Head of caudate nucleus (tissue), 42 donors: ENCODE results near the gene TLR8.
"Not testable (repeated sequence)": the region's sequence is repeated elsewhere in the genome, so short reads cannot be mapped to it uniquely, and the experiment has no call there.

Source experiments
- DNase-seq, 42 donors: peaks; one replicate each; pipeline versions ENCODE4 v3.0.0 to v3.0.0-alpha.2; 2020 to 2021; ENCODE audit warnings: mixed read lengths in 7 of 42
- intact Hi-C: fragments of 100-400 bp; cut with DNase I; formaldehyde crosslinking; loops from one replicate; pipeline ENCODE4 v1.15.0; 2022

Gene TLR8

DNA sequence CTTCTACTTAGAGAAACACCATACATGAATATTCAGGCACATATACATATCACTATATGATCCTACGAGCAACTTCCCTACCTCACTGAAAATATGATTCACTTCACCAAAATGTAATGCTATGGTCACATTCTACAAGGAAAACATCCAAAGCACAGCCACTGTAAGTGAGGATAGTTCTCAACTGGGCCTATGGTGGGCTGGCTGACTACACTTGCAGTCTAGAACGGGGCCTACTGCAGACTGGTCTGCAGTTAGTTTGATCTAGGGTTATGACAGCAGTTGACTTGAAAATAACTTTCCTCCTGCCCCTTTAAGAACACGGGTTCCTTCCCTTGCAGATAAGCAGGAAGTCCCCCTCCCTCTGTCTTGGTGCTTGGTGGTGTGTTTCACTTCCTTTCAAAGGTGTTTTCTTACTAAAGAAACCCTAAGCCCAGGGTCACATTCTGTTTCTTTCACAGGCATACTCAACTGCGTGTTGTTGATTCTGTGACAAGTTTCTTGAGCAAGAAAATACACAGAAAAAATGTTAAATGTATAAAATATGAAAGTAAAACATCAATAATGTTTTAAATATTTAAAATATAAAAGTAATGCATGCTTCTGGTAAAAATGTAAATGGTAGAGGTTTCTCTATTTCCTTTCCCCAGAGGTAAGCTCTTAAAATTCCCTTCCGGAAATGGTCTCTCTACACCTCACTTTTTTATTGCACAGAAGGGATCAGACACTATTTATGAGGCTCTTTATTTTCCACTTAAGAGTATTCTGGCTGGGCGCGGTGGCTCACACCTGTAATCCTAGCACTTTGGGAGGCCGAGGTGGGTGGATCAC is 50.5 kb downstream of the TLR8 start:
- DNase-seq = peak in 1 of 42 donors; percentile 23
- intact Hi-C loops = no loop called here

DNA sequence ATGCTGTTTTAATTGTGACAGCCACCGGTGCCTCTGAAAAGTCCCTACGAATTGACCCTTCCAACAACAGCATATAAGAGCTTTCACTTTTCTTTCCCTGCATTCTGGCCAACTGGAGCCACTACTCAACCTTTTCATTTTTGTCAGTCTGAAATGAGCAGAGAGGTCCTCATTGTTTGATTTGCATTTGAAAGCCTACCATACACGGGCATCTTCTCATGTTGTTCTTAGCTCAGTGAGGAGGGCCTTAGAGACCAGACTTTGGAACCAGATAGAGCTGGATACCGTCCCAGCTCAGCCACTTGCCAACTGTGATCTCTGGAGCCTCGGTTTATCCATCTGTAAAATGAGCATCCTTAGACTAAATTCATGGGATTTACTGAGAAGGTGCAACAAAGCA is 51.6 kb downstream of the TLR8 start:
- no peak for DNase-seq
- intact Hi-C loops = no loop called here

DNA sequence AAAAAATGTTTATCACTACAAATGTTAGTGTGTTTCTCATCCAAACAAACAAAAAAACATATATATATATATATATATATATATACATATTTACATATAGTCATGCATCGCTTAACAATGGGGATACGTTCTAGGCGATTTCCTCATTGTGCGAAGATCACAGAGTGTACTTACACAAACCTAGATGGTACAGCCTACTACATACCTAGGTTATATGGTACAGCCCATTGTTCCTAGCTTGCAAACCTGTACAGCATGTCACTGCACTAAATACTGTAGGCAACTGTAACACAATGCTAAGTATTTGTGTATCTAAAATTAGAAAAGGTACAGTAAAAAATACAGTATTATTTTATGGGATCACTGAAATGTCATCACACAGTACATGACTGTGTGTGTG is 52.0 kb downstream of the TLR8 start:
- no peak for DNase-seq
- intact Hi-C loops = no loop called here

GRCh38 chrX:12961196-12961718 is 54.8 kb downstream of the TLR8 start:
- no peak for DNase-seq
- intact Hi-C loops = no loop called here

DNA sequence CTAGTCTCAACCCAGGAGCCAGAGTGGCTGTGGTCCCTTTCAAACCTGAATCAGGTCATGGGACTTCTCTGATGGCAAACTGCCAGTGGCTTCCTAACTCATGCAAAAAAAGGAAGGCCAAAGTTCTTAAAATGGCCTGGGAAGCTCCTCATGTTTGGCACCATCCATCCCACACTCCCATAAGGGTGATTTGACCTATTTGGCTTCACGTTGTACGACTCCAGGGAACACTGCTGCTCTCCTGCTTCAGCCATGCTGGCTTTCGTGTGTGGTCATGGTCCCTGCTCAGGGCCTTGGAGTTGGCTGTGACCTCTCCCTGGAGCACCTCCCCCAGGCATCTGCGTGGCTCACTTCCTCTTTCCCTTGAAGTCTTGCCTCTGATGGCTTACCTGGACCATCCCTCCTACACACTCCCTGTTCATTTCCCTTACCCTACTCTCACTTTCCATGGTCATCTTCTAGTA is 55.7 kb downstream of the TLR8 start:
- DNase-seq = no peak
- intact Hi-C loops = no loop called here

DNA sequence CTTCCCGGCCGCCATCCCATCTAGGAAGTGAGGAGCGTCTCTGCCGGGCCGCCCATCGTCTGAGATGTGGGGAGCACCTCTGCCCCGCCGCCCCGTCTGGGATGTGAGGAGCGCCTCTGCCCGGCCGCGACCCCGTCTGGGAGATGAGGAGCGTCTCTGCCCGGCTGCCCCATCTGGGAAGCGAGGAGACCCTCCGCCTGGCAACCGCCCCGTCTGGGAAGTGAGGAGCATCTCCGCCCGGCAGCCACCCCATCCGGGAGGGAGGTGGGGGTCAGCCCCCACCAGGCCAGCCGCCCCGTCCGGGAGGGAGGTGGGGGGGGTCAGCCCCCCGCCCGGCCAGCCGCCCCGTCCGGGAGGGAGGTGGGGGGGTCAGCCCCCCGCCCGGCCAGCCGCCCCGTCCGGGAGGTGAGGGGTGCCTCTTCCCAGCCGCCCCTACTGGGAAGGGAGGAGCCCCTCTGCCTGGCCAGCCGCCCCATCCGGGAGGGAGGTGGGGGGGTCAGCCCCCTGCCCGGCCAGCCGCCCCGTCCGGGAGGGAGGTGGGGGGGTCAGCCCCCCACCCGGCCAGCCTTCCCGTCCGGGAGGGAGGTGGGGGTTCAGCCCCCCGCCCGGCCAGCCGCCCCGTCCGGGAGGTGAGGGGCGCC is 56.9 kb downstream of the TLR8 start:
- DNase-seq, intact Hi-C loops: not testable (repeated sequence)

DNA sequence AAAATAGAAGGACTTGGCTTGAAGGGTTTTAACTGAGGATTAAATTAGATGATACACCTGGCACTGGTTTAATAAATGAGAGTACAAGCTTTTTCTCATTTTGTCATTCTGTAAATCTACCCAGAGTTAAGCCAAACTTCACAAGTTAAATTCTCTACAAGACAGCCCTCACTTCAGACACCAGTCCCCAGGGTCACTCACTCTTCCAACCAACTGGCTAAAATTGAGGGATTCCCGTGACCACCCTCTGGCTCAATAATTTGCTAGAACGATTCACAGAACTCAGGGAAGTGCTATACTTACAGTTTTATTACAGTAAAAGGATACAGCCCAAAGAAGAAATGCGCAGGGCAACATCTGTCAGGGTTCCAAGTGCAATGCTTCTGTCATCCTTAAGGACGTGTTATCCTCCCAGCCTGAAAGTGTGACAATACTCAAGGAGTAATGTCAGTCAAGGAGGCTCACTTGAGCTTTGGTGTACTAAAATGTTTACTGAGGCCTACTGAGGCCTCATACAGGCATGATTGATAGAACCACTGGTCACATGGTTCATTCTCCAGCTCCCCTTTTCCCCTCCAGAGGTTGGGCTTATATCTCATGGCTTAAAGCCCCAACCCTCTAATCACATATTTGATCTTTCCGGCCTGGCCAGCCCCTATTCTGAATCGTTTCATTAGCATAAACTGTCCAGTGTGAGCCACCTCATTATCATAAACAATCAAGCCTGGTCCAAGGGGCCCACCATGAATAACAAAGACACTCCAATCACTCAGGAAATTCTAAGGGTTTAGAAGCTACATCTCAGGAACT is 58.9 kb downstream of the TLR8 start:
- DNase-seq = no peak
- intact Hi-C loops = no loop called here

DNA sequence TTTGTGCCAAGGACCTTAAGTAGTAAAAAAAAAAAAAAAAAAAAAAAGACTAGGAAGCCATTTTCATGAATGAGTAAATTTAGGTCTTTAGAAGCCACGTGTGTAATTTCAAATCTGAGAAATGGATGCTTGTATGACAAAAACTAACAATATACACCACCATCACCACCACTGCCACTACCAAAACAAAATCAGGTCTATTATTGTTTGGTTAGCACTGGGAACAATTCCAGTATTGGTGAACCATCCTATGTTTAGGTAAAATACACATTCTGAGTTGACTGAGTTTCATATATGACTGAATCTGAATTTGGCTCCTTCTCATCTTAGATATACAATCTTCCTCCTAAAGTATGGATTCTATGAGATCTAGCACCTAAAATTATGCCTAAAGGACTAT is 59.7 kb downstream of the TLR8 start:
- intact Hi-C loops = no loop called here
- DNase-seq = no peak

GRCh38 chrX:12967711-12968465 is 61.5 kb downstream of the TLR8 start:
- intact Hi-C loops = no loop called here
- DNase-seq = no peak

DNA sequence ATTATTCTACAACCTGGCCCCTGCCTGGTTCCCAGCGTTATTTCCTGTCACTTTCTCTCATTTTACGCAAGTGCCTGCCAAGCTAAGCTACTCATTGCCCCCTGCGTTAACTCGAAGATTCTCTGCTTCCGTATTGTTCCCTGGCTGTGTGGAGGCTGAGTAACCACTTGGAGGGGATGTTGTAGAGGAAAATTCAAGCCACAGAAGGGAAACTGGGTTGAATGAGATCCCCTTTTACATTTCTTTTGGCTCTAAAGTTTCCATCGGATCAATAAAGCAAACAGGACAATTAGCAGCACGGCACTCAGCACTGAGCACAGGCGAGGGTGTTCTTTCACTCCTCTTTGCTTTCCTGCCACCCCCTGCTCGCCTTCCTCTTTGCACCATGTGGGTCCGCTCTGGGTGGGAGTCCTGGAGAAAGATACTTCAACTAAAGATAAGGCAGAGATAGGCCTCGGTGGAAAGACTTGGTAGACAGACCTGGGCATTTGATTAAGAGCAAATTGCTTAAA is 64.3 kb downstream of the TLR8 start:
- intact Hi-C loops = loop anchor here (10.0 kb wide), 2 partner anchors 124 to 514 kb away; no protein-coding TSS in a partner anchor
- peak in 22 of 42 donors; percentile 29 to 74 (median 45) for DNase-seq

GRCh38 chrX:12971282-12972003 is 65.0 kb downstream of the TLR8 start:
- intact Hi-C loops = loop anchor here (10.0 kb wide), 2 partner anchors 123 to 513 kb away; no protein-coding TSS in a partner anchor
- peak in 6 of 42 donors; percentile 27 to 50 (median 34) for DNase-seq

DNA sequence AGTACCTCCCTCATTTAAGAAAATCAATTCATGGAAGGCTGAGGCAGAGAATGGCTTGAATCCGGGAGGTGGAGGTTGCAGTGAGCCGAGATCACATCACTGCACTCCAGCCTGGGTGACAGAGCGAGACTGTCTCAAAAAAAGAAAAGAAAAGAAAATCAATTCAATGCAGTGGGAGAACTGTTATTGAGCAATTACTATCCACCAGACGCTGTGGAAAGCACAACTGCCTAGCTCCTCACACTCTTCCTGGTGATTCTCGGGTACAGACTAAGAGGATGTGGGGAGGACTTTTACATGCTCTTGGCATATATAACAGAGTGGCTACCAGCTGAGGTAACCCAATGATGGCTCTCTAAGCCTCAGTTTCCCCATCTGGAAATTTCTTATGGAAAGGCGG is 65.8 kb downstream of the TLR8 start:
- intact Hi-C loops = loop anchor here (10.0 kb wide), 2 partner anchors 123 to 513 kb away; no protein-coding TSS in a partner anchor
- DNase-seq = no peak
